K562 (cell line): ENCODE measurements around the gene NT5E. TPM values are rescaled to one million over a fixed set of nuclear protein-coding genes. Genes with fewer than 3 reads are reported as not detected.

Experiments used
- ATAC-seq: fragments of 200-7000 bp; cut with Tn5 transposase; 3 replicates; pipeline ENCODE4 v1.9.1; 2020; ENCODE audit warnings: moderate library complexity
- BruUV-seq: library from RNA; stranded (reverse); fragments of 400-500 nt; replicated peaks from 2 replicates; lab custom pipeline; 2021; lab: Mats Ljungman, UMichigan
- CTCF ChIA-PET: fragments of 300-600 bp; formaldehyde crosslinking; extraction: SDS; loops from one replicate; lab custom pipeline; 2021; ENCODE audit warnings: low intra/inter-chr PET ratio; lab: Yijun Ruan, JAX
- POLR2A ChIA-PET: fragments of 300-600, 350-650 bp; sonication (Branson Sonifier 250); formaldehyde crosslinking; extraction: SDS; loops from one replicate; lab custom pipeline; 2021; ENCODE audit warnings: antibody characterized with exemption, inconsistent platforms; lab: Yijun Ruan, JAX
- DNase-seq, 4 experiments: peaks; one replicate each; pipeline versions ENCODE4 v3.0.0 to v3.0.0-alpha.2; 2011 to 2018; ENCODE audit warnings: low spot score in 3 of 4, mixed read lengths in 3 of 4; ENCODE audit errors: extremely low read depth in 1 of 4
- FAIRE-seq: peaks from 2 replicates; lab custom pipeline; 2011; peaks lifted over from hg19 to GRCh38; lab: Jason Lieb, UNC
- H2AFZ ChIP-seq: 2 replicates; pipeline ENCODE4 v1.6.0; 2011; ENCODE audit warnings: low read depth, low read length, control low read depth, inconsistent platforms
- H3K27ac ChIP-seq: fragments of 200-600 bp; 3 replicates; pipeline ENCODE4 v1.8.0; 2011; ENCODE audit warnings: low read depth, mild to moderate bottlenecking, control low read depth, inconsistent platforms, low read length, moderate library complexity, mixed read lengths; ENCODE audit errors: extremely low read depth
- H3K27me3 ChIP-seq, 2 experiments: fragments of 300-600 bp in 1 of 2; 2 replicates in 1 of 2; 3 replicates in 1 of 2; pipeline versions ENCODE4 v1.6.0 to v1.8.0; 2011; ENCODE audit warnings: inconsistent platforms in 2 of 2, low read length in 2 of 2, mild to moderate bottlenecking in 1 of 2, mixed read lengths in 1 of 2, moderate library complexity in 1 of 2; ENCODE audit not compliant: control insufficient read depth in 2 of 2, insufficient read depth in 2 of 2
- H3K36me3 ChIP-seq: fragments of 300-600 bp; 3 replicates; pipeline ENCODE4 v1.8.0; 2011; ENCODE audit warnings: mild to moderate bottlenecking, low read length, inconsistent platforms; ENCODE audit not compliant: control insufficient read depth, insufficient read depth
- H3K4me1 ChIP-seq, 2 experiments: fragments of 200-600 bp in 1 of 2; replicated peaks in 1 of 2; 2 replicates in 1 of 2; 3 replicates in 1 of 2; pipeline versions ENCODE4 v1.5.1 to v1.8.0; 2011; ENCODE audit warnings: inconsistent platforms in 2 of 2, low read length in 2 of 2, mild to moderate bottlenecking in 1 of 2, mixed read lengths in 1 of 2, moderate library complexity in 1 of 2; ENCODE audit not compliant: control insufficient read depth in 2 of 2, insufficient read depth in 2 of 2
- H3K4me2 ChIP-seq: 2 replicates; pipeline ENCODE4 v1.6.1; 2011; ENCODE audit warnings: low read length, control low read depth, inconsistent platforms, mixed read lengths; ENCODE audit not compliant: insufficient read depth
- H3K4me3 ChIP-seq: fragments of 200-600 bp; sonication (generic), shearing (Covaris generic); 2 replicates; pipeline ENCODE4 v1.5.1; 2016; ENCODE audit warnings: control low read depth, inconsistent platforms
- H3K79me2 ChIP-seq: fragments of 200-600 bp; 3 replicates; pipeline ENCODE4 v1.8.0; 2011; ENCODE audit warnings: low read length, inconsistent platforms; ENCODE audit not compliant: control insufficient read depth, insufficient read depth
- H3K9ac ChIP-seq, 2 experiments: 2 replicates each; pipeline versions ENCODE4 v1.6.0 to v1.6.1; 2011; ENCODE audit warnings: low read depth in 2 of 2, low read length in 2 of 2, control low read depth in 1 of 2, inconsistent platforms in 1 of 2, mild to moderate bottlenecking in 1 of 2, mixed read lengths in 1 of 2; ENCODE audit not compliant: insufficient read depth in 1 of 2
- H3K9me1 ChIP-seq: one replicate; pipeline ENCODE4 v1.6.0; 2011; ENCODE audit warnings: inconsistent platforms, mild to moderate bottlenecking, low read length, moderate library complexity; ENCODE audit not compliant: control insufficient read depth, insufficient read depth
- H3K9me3 ChIP-seq: replicated peaks from 2 replicates; pipeline ENCODE4 v1.5.1; 2011; ENCODE audit warnings: low read depth, low read length, inconsistent platforms; ENCODE audit not compliant: control insufficient read depth, insufficient read depth
- H4K20me1 ChIP-seq: replicated peaks from 2 replicates; pipeline ENCODE4 v1.6.1; 2011; ENCODE audit warnings: low read length, inconsistent platforms, mixed read lengths; ENCODE audit not compliant: control insufficient read depth, insufficient read depth
- AFF4 ChIP-seq: sonication (generic); formaldehyde crosslinking; IDR thresholded peaks from 2 replicates; pipeline ENCODE4 v1.8.0; 2023; ENCODE audit warnings: mild to moderate bottlenecking, missing genetic modification reagents
- CHD4 ChIP-seq: fragments of 200-600 bp; sonication (generic); IDR thresholded peaks from 3 replicates; pipeline ENCODE4 v1.6.1; 2012; ENCODE audit warnings: low read depth, mild to moderate bottlenecking, mixed read lengths, low read length, inconsistent platforms; ENCODE audit not compliant: insufficient read depth, insufficient replicate concordance, poor library complexity, severe bottlenecking
- DPF2 ChIP-seq: fragments of 450-650 bp; IDR thresholded peaks from 2 replicates; pipeline ENCODE4 v1.6.1; 2016
- JUN ChIP-seq, 2 experiments: sonication (generic) in 1 of 2; formaldehyde crosslinking in 1 of 2; IDR thresholded peaks; 2 replicates each; pipeline versions ENCODE4 v1.6.1 to v1.8.0; 2012 to 2022; ENCODE audit warnings: borderline replicate concordance in 2 of 2, mild to moderate bottlenecking in 2 of 2, improper control_type of control experiment in 1 of 2, low read depth in 1 of 2, low read length in 1 of 2, missing genetic modification reagents in 1 of 2
- NFE2 ChIP-seq: IDR thresholded peaks from 2 replicates; pipeline ENCODE4 v1.6.1; 2014; ENCODE audit warnings: antibody characterized with exemption, low read depth
- NFIC ChIP-seq: fragments of 450-650 bp; IDR thresholded peaks from 2 replicates; pipeline ENCODE4 v1.6.1; 2017; ENCODE audit warnings: mild to moderate bottlenecking, inconsistent platforms
- NRF1 ChIP-seq, 2 experiments: fragments of 450-650 bp; IDR thresholded peaks in 1 of 2; conservative IDR thresholded peaks in 1 of 2; 2 replicates each; pipeline ENCODE4 v1.6.1; 2014; ENCODE audit warnings: mild to moderate bottlenecking in 2 of 2
- RBFOX2 ChIP-seq: fragments of 200-400 bp; formaldehyde crosslinking; IDR thresholded peaks from 2 replicates; pipeline ENCODE4 v1.6.1; 2017; ENCODE audit warnings: low read depth, mild to moderate bottlenecking, low read length, moderate library complexity
- THRA ChIP-seq: fragments of 450-650 bp; IDR thresholded peaks from 2 replicates; pipeline ENCODE4 v1.6.1; 2017; ENCODE audit warnings: mild to moderate bottlenecking, moderate library complexity
- USF2 ChIP-seq: sonication (generic); formaldehyde crosslinking; IDR thresholded peaks from 2 replicates; pipeline ENCODE4 v1.5.0; 2020; ENCODE audit warnings: missing genetic modification reagents
- WGBS: fragments of 100-300 bp; shearing (Covaris generic); methylation state at CpG from one replicate; pipeline ENCODE4 v1.1.6; 2016; ENCODE audit warnings: low coverage, mixed read lengths; ENCODE audit not compliant: insufficient coverage; ENCODE audit errors: missing lambda C conversion rate; 5-methylcytosine and 5-hydroxymethylcytosine counted together
- in situ Hi-C: fragments of 300-500 bp; cut with MboI; formaldehyde crosslinking; loops from 4 replicates; pipeline ENCODE4 v1.15.0; 2018; ENCODE audit warnings: inconsistent platforms, mixed read lengths
- intact Hi-C: fragments of 100-400 bp; cut with micrococcal nuclease; formaldehyde crosslinking; loops from 2 replicates; pipeline ENCODE4 v1.14.2; 2022
- polyA plus RNA-seq, 8 experiments: library from polyadenylated mRNA; depleted of rRNA in 4 of 8; stranded (reverse) in 5 of 8; unstranded in 3 of 8; fragments of >200 nt; fragmentation: Nextera tagmentation in 2 of 8; fragmentation: Illumina TruSeq in 1 of 8; extraction: Ambion mirVana in 2 of 8; extraction: Trizol in 1 of 8; gene quantifications; 2 replicates each; pipeline versions ENCODE4 v1.2.1 to v1.2.3, GENCODE V29; 2011 to 2014; ENCODE audit warnings: inconsistent platforms in 1 of 8, missing spikeins in 1 of 8
- total RNA-seq, 7 experiments: library from RNA; depleted of rRNA in 6 of 7; stranded (reverse); fragments of >200 nt in 6 of 7; fragmentation: Illumina TruSeq in 2 of 7; extraction: Trizol in 2 of 7; gene quantifications; 2 replicates each; pipeline versions ENCODE4 v1.2.1 to v1.2.3, GENCODE V29; 2011 to 2021; ENCODE audit warnings: low replicate concordance in 1 of 7

NT5E gene
- total and polyA plus RNA-seq, 9 of the 15 experiments (the other 6 are each of a cell fraction or from before 2014, with no cell fraction given): 0.01 to 0.13 TPM; not detected in 7

GRCh38 chr6:85544776-85545175 lies 94.9 kb downstream of the NT5E start:
- CTCF ChIA-PET: no interaction called here
- POLR2A ChIA-PET: no interaction called here
- Histone ChIP-seq H3K4me2 (no peak overlapping the region), H3K9ac (no peak overlapping the region), H3K4me1 (no peaks in the 10 kb centered on the region), H4K20me1 (no peaks in the 10 kb centered on the region), H3K4me3 (no peak overlapping the region), H3K27me3 (no peaks in the 10 kb centered on the region), H3K79me2 (no peaks in the 10 kb centered on the region), H3K27ac (no peak overlapping the region), H2AFZ (no peak overlapping the region), H3K9me3 (no peaks in the 10 kb centered on the region), H3K36me3 (peaks cover 56% of the 10 kb centered on the region), H3K9me1 (no peaks in the 10 kb centered on the region)
- no peak for DNase-seq
- no peak for FAIRE-seq
- in situ Hi-C loops: no loop called here
- no peak for ATAC-seq
- BruUV-seq: no TSS peak
- TF ChIP-seq THRA (no peak), AFF4 (CRISPR knock-in tag) (no peak), CHD4 (no peak), NFIC (no peak), JUN (IDR thresholded peaks at IDR 0.05; ENCODE audit: borderline replicate concordance, low read depth, low read length) (no peak), JUN (CRISPR knock-in tag; IDR thresholded peaks at IDR 0.05; ENCODE audit: borderline replicate concordance) (no peak), NRF1 (conservative IDR thresholded peaks at IDR 0.05 in 1 of 2, IDR thresholded peaks at IDR 0.05 in 1 of 2) (no peak), NFE2 (no peak), DPF2 (no peak), USF2 (CRISPR knock-in tag) (no peak), RBFOX2 (no peak)
- WGBS: 100% methylated on average over 1 of the region's 1 CpG
- intact Hi-C loops: no loop called here
